Jurkat, Clone E6-1 (cell line): ENCODE results near the gene OTOG.

Source experiments
- DNase-seq: peaks from one replicate; pipeline ENCODE4 v3.0.0-alpha.2; 2011; ENCODE audit warnings: low read depth, low spot score
- H3K4me3 ChIP-seq: 2 replicates; pipeline ENCODE4 v1.5.1; 2011; ENCODE audit warnings: mild to moderate bottlenecking, low read length, control low read depth, moderate library complexity

Gene OTOG

GRCh38 chr11:17639091-17639490 lies 92.0 kb downstream of the OTOG start:
- H3K4me3 ChIP-seq: no peak overlapping the region
- no peak for DNase-seq

- no peak overlapping the region for H3K4me3 ChIP-seq
- DNase-seq: no peak
Measured at GRCh38 chr11:17639781-17640180, 92.7 kb downstream of the OTOG start.

- no peak for DNase-seq
- no peak overlapping the region for H3K4me3 ChIP-seq
Measured at GRCh38 chr11:17640493-17641164, 93.6 kb downstream of the OTOG start.

GRCh38 chr11:17641792-17642350 lies 94.8 kb downstream of the OTOG start:
- H3K4me3 ChIP-seq: no peak overlapping the region
- DNase-seq: no peak

GRCh38 chr11:17642370-17642769 lies 95.3 kb downstream of the OTOG start:
- H3K4me3 ChIP-seq: no peak overlapping the region
- no peak for DNase-seq

GRCh38 chr11:17642980-17643379 lies 95.9 kb downstream of the OTOG start:
- H3K4me3 ChIP-seq: no peak overlapping the region
- no peak for DNase-seq

- H3K4me3 ChIP-seq: no peak overlapping the region
- no peak for DNase-seq
Measured at GRCh38 chr11:17643506-17644405, 96.7 kb downstream of the OTOG start.

- DNase-seq: no peak
- no peak overlapping the region for H3K4me3 ChIP-seq
Measured at GRCh38 chr11:17645190-17645970, 98.3 kb downstream of the OTOG start.

GRCh38 chr11:17646451-17647145 lies 99.5 kb downstream of the OTOG start:
- H3K4me3 ChIP-seq: no peak overlapping the region
- no peak for DNase-seq

GRCh38 chr11:17648528-17648927 lies 101.5 kb downstream of the OTOG start:
- no peak for DNase-seq
- no peak overlapping the region for H3K4me3 ChIP-seq

- H3K4me3 ChIP-seq: no peak overlapping the region
- DNase-seq: no peak
Measured at GRCh38 chr11:17649261-17649660, 102.2 kb downstream of the OTOG start.

- peak; percentile 57 for DNase-seq
- no peak overlapping the region for H3K4me3 ChIP-seq
Measured at GRCh38 chr11:17649696-17650095, 102.6 kb downstream of the OTOG start.

GRCh38 chr11:17650127-17650911 lies 103.3 kb downstream of the OTOG start:
- no peak overlapping the region for H3K4me3 ChIP-seq
- no peak for DNase-seq

- no peak overlapping the region for H3K4me3 ChIP-seq
- DNase-seq: no peak
Measured at GRCh38 chr11:17651061-17651460, 104.0 kb downstream of the OTOG start.

GRCh38 chr11:17651681-17652080 lies 104.6 kb downstream of the OTOG start:
- no peak for DNase-seq
- no peak overlapping the region for H3K4me3 ChIP-seq

- H3K4me3 ChIP-seq: no peak overlapping the region
- DNase-seq: no peak
Measured at GRCh38 chr11:17652556-17652955, 105.5 kb downstream of the OTOG start.

GRCh38 chr11:17653611-17654010 lies 106.6 kb downstream of the OTOG start:
- H3K4me3 ChIP-seq: no peak overlapping the region
- no peak for DNase-seq

GRCh38 chr11:17655682-17656081 lies 108.6 kb downstream of the OTOG start:
- DNase-seq: no peak

More at GRCh38 chr11:17655682-17656081, 108.6 kb downstream of the OTOG start:
- H3K4me3 ChIP-seq: no peak overlapping the region
